ENCODE results near the gene S100A12.
"Not testable (repeated sequence)": the region's sequence is repeated elsewhere in the genome, so short reads cannot be mapped to it uniquely, and the experiment has no call there.

The S100A12 gene

GRCh38 chr1:153375511-153375910 lies at the start of gene S100A12:
Gene S100A12 (minus strand): TSS chr1:153375621. CDS start chr1:153374592, 1,029 bp downstream.
- DNase-seq = no peak

- DNase-seq = peak; percentile 83
These were observed 47.1 kb upstream of the S100A12 start for GRCh38 chr1:153422450-153423068.

GRCh38 chr1:153420306-153420705 lies 44.9 kb upstream of the S100A12 start:
- DNase-seq = no peak

- peak; percentile 38 for DNase-seq
These were observed 44.0 kb upstream of the S100A12 start for GRCh38 chr1:153419436-153419793.

- peak; percentile 28 for DNase-seq
These were observed 43.5 kb upstream of the S100A12 start for GRCh38 chr1:153418758-153419435.

- DNase-seq = no peak
These were observed 41.9 kb upstream of the S100A12 start for GRCh38 chr1:153417136-153417888.

- DNase-seq = no peak
These were observed 40.6 kb upstream of the S100A12 start, which contains the start of gene S100A7A for GRCh38 chr1:153415850-153416570. Gene S100A7A (plus strand): TSS chr1:153416520. CDS start chr1:153418083, 1,563 bp downstream.

GRCh38 chr1:153413961-153414360 lies 38.5 kb upstream of the S100A12 start:
- not testable (repeated sequence) for DNase-seq

- DNase-seq = not testable (repeated sequence)
These were observed 31.9 kb upstream of the S100A12 start for GRCh38 chr1:153407274-153407673.

GRCh38 chr1:153405825-153406599 lies 30.6 kb upstream of the S100A12 start:
- peak; percentile 40 for DNase-seq

GRCh38 chr1:153404768-153405167 lies 29.3 kb upstream of the S100A12 start:
- DNase-seq = peak; percentile 77

GRCh38 chr1:153404086-153404635 lies 28.7 kb upstream of the S100A12 start:
- DNase-seq = no peak

- no peak for DNase-seq
These were observed 28.1 kb upstream of the S100A12 start for GRCh38 chr1:153403421-153404085.

- DNase-seq = no peak
These were observed 26.8 kb upstream of the S100A12 start for GRCh38 chr1:153402226-153402625.

- DNase-seq = no peak
These were observed 26.0 kb upstream of the S100A12 start for GRCh38 chr1:153401461-153401860.

- DNase-seq = no peak
These were observed 24.8 kb upstream of the S100A12 start for GRCh38 chr1:153400244-153400643.

- no peak for DNase-seq
These were observed 24.1 kb upstream of the S100A12 start for GRCh38 chr1:153399401-153400055.

GRCh38 chr1:153397924-153398651 lies 22.7 kb upstream of the S100A12 start:
- DNase-seq = no peak

- DNase-seq = no peak
These were observed 21.9 kb upstream of the S100A12 start for GRCh38 chr1:153397051-153397923.
